OCI-LY7 (cell line): ENCODE results near the gene C8A.

Experiments
- CTCF ChIP-seq: fragments of 200-600 bp; sonication (generic); conservative IDR thresholded peaks from 2 replicates; pipeline ENCODE4 v1.5.1; 2014; ENCODE audit warnings: mild to moderate bottlenecking, antibody characterized with exemption, low read length, moderate library complexity, mixed read lengths
- EZH2phosphoT487 ChIP-seq: fragments of 200-600 bp; sonication (generic); IDR thresholded peaks from 2 replicates; pipeline ENCODE4 v1.6.1; 2018; ENCODE audit warnings: low read depth, borderline replicate concordance, mild to moderate bottlenecking, mixed run types, antibody characterized with exemption, low read length, moderate library complexity, mixed read lengths

- TF ChIP-seq CTCF (no peak), EZH2phosphoT487 (no peak)
These were observed 111.5 kb downstream of the C8A start, which contains the start of gene C8B for GRCh38 chr1:56965916-56966697.
